ENCODE data around the gene PSEN2. TPM values are rescaled to one million over a fixed set of nuclear protein-coding genes. Genes with fewer than 3 reads are reported as not detected.

The PSEN2 gene
- total RNA-seq, 1 donor from 2014 or later = 19.8 TPM

DNA sequence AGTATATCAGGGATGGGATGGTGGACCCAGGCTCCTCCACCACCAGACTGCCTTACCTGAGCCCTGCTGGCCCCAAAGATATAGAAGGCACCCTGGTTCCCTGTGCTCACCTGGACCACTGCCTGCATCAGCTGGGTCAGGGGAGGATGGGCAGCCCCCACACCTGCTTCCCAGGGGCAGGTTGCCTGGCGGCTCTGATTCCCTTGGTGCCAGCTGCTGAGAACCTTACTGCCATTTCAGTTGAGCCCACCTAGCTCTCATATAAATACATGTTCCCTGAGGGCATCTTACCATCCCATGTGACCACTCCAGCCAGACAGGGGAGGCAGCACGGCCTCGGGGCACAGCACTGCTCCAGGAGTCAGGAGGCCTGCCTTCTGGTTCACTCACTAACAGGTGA, 24.4 kb downstream of the PSEN2 start:
- Mint-ChIP-seq H3K4me3 (ENCODE audit: unreplicated experiment) (no peak overlapping the region), H3K9me3 (ENCODE audit: unreplicated experiment) (no peaks in the 10 kb centered on the region), H3K27ac (ENCODE audit: unreplicated experiment) (no peak overlapping the region), H3K4me1 (ENCODE audit: unreplicated experiment) (peaks cover 15% of the 10 kb centered on the region), H3K36me3 (ENCODE audit: low read depth, unreplicated experiment) (peaks cover 22% of the 10 kb centered on the region), H3K27me3 (ENCODE audit: unreplicated experiment) (no peaks in the 10 kb centered on the region)
- no peak for DNase-seq (ENCODE audit: low spot score)
- TF ChIP-seq, protein P1, sequence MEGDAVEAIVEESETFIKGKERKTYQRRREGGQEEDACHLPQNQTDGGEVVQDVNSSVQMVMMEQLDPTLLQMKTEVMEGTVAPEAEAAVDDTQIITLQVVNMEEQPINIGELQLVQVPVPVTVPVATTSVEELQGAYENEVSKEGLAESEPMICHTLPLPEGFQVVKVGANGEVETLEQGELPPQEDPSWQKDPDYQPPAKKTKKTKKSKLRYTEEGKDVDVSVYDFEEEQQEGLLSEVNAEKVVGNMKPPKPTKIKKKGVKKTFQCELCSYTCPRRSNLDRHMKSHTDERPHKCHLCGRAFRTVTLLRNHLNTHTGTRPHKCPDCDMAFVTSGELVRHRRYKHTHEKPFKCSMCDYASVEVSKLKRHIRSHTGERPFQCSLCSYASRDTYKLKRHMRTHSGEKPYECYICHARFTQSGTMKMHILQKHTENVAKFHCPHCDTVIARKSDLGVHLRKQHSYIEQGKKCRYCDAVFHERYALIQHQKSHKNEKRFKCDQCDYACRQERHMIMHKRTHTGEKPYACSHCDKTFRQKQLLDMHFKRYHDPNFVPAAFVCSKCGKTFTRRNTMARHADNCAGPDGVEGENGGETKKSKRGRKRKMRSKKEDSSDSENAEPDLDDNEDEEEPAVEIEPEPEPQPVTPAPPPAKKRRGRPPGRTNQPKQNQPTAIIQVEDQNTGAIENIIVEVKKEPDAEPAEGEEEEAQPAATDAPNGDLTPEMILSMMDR (IDR thresholded peaks at IDR 0.05; ENCODE audit: unreplicated experiment) = no peak

DNA sequence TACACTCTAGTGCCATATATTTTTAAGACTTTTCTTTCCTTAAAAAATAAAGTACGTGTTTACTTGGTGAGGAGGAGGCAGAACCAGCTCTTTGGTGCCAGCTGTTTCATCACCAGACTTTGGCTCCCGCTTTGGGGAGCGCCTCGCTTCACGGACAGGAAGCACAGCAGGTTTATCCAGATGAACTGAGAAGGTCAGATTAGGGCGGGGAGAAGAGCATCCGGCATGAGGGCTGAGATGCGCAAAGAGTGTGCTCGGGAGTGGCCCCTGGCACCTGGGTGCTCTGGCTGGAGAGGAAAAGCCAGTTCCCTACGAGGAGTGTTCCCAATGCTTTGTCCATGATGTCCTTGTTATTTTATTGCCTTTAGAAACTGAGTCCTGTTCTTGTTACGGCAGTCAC, 25.2 kb downstream of the PSEN2 start:
- peaks cover 14% of the 10 kb centered on the region for H3K4me1 Mint-ChIP-seq (ENCODE audit: unreplicated experiment)
- TF ChIP-seq, protein P1 (IDR thresholded peaks at IDR 0.05; ENCODE audit: unreplicated experiment) = no peak
- H3K36me3 Mint-ChIP-seq (ENCODE audit: low read depth, unreplicated experiment) = peaks cover 20% of the 10 kb centered on the region
- no peaks in the 10 kb centered on the region for H3K27me3 Mint-ChIP-seq (ENCODE audit: unreplicated experiment)
- no peaks in the 10 kb centered on the region for H3K9me3 Mint-ChIP-seq (ENCODE audit: unreplicated experiment)
- no peak for DNase-seq (ENCODE audit: low spot score)
- H3K4me3 Mint-ChIP-seq (ENCODE audit: unreplicated experiment) = no peak overlapping the region
- no peak overlapping the region for H3K27ac Mint-ChIP-seq (ENCODE audit: unreplicated experiment)

DNA sequence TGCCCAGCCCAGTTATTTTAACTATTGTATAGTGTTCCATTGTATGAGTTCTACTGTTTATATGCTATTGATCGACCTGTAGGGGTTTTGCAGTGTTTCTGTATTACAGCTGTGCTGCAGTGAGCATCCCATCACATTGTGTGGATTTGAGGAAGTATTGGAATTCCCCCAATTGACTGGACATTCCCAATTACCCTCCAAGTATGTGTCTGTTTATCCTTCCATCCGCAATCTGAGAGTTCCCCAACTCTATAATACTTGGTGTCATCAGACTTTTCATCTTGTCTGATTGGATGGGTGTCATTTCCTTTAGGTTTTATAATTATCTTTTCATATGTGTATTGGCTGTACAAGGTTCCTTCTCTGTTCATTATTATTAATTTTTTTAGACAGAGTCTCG, 27.8 kb downstream of the PSEN2 start:
- TF ChIP-seq, protein P1 (IDR thresholded peaks at IDR 0.05; ENCODE audit: unreplicated experiment) = no peak
- H3K4me1 Mint-ChIP-seq (ENCODE audit: unreplicated experiment) = no peaks in the 10 kb centered on the region
- H3K27ac Mint-ChIP-seq (ENCODE audit: unreplicated experiment) = no peak overlapping the region
- H3K36me3 Mint-ChIP-seq (ENCODE audit: low read depth, unreplicated experiment) = peaks cover 12% of the 10 kb centered on the region
- no peaks in the 10 kb centered on the region for H3K9me3 Mint-ChIP-seq (ENCODE audit: unreplicated experiment)
- no peaks in the 10 kb centered on the region for H3K27me3 Mint-ChIP-seq (ENCODE audit: unreplicated experiment)
- DNase-seq (ENCODE audit: low spot score) = no peak
- H3K4me3 Mint-ChIP-seq (ENCODE audit: unreplicated experiment) = no peak overlapping the region

DNA sequence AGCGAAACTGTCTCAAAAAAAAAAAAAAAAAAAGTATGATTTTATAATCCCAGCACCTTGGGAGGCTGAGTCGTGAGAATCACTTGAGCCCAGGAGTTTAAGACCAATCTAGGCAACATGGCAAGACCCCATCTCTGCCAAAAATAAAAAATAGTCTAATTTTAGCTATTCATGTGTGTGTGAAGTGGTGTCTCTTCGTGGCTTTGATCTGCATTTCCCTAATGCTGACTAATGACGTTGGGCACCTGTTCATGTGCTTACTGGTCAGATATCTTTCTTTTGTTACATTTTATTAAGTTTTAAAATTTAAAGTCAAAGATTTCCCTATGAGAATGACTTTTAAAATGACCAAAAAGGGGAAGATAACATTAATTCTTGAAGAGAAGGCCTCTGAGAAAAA, 31.0 kb downstream of the PSEN2 start:
- no peaks in the 10 kb centered on the region for H3K4me1 Mint-ChIP-seq (ENCODE audit: unreplicated experiment)
- TF ChIP-seq, protein P1 (IDR thresholded peaks at IDR 0.05; ENCODE audit: unreplicated experiment) = no peak
- H3K27ac Mint-ChIP-seq (ENCODE audit: unreplicated experiment) = no peak overlapping the region
- no peaks in the 10 kb centered on the region for H3K9me3 Mint-ChIP-seq (ENCODE audit: unreplicated experiment)
- peaks cover 8% of the 10 kb centered on the region for H3K36me3 Mint-ChIP-seq (ENCODE audit: low read depth, unreplicated experiment)
- H3K4me3 Mint-ChIP-seq (ENCODE audit: unreplicated experiment) = no peak overlapping the region
- no peaks in the 10 kb centered on the region for H3K27me3 Mint-ChIP-seq (ENCODE audit: unreplicated experiment)
- DNase-seq (ENCODE audit: low spot score) = no peak

DNA sequence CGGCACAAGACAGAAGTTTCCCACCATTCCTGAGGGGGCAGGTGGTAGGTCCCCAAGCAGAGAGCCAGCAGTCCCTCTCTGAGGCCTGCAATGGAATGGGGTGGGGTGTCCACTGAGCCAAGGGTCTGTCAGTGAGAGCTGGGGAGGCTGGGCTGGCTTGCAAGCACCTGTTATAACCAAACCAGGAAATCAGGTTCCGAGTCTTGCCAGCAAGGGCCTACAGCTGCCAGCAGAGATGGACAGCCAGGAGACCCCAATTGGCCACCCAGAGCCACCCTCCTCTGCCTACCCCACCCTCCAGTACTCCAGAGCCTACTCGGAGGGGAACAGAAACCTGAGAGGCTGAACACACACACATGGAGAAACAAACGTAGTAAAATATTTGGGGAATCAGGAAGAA, 32.2 kb downstream of the PSEN2 start:
- Mint-ChIP-seq H3K4me1 (ENCODE audit: unreplicated experiment) (no peaks in the 10 kb centered on the region), H3K36me3 (ENCODE audit: low read depth, unreplicated experiment) (peaks cover 4% of the 10 kb centered on the region), H3K27ac (ENCODE audit: unreplicated experiment) (no peak overlapping the region), H3K27me3 (ENCODE audit: unreplicated experiment) (no peaks in the 10 kb centered on the region), H3K4me3 (ENCODE audit: unreplicated experiment) (no peak overlapping the region), H3K9me3 (ENCODE audit: unreplicated experiment) (no peaks in the 10 kb centered on the region)
- no peak for DNase-seq (ENCODE audit: low spot score)
- TF ChIP-seq, protein P1 (IDR thresholded peaks at IDR 0.05; ENCODE audit: unreplicated experiment) = no peak
